H9 (cell line): Measurements from ENCODE around the gene TRPM3. TPM values are rescaled to one million over a fixed set of nuclear protein-coding genes. Genes with fewer than 3 reads are reported as not detected.

Experiments
- DNase-seq: peaks from one replicate; pipeline ENCODE4 v3.0.0-alpha.2; 2017
- H2AFZ ChIP-seq: one replicate; pipeline ENCODE4 v1.6.1; 2013; ENCODE audit warnings: mild to moderate bottlenecking, low read length, control low read depth, moderate library complexity
- H2AK5ac ChIP-seq: 2 replicates; pipeline ENCODE4 v1.6.1; 2013; ENCODE audit warnings: low read length, control low read depth, mixed read lengths; ENCODE audit not compliant: insufficient read length
- H2BK120ac ChIP-seq: one replicate; pipeline ENCODE4 v1.6.1; 2013; ENCODE audit warnings: low read depth, mild to moderate bottlenecking, low read length, control low read depth, inconsistent platforms; ENCODE audit not compliant: poor library complexity, severe bottlenecking
- H2BK12ac ChIP-seq: 2 replicates; pipeline ENCODE4 v1.6.1; 2013; ENCODE audit warnings: low read length, control low read depth, mixed read lengths, low read depth; ENCODE audit not compliant: insufficient read length
- H2BK15ac ChIP-seq: 2 replicates; pipeline ENCODE4 v1.6.1; 2013; ENCODE audit warnings: low read depth, low read length, control low read depth
- H2BK20ac ChIP-seq: one replicate; pipeline ENCODE4 v1.6.1; 2013; ENCODE audit warnings: low read depth, mild to moderate bottlenecking, low read length, control low read depth, inconsistent platforms; ENCODE audit not compliant: poor library complexity, severe bottlenecking
- H2BK5ac ChIP-seq: 2 replicates; pipeline ENCODE4 v1.6.1; 2013; ENCODE audit warnings: low read length, control low read depth, mixed read lengths; ENCODE audit not compliant: insufficient read length
- H3K14ac ChIP-seq: 2 replicates; pipeline ENCODE4 v1.6.1; 2013; ENCODE audit warnings: low read length, control low read depth; ENCODE audit not compliant: insufficient read depth
- H3K18ac ChIP-seq: 2 replicates; pipeline ENCODE4 v1.6.1; 2013; ENCODE audit warnings: low read depth, mild to moderate bottlenecking, mixed read lengths, low read length, control low read depth; ENCODE audit not compliant: insufficient read length
- H3K23ac ChIP-seq: 2 replicates; pipeline ENCODE4 v1.6.1; 2013; ENCODE audit warnings: low read length, control low read depth, mixed read lengths, low read depth; ENCODE audit not compliant: insufficient read length
- H3K23me2 ChIP-seq: 2 replicates; pipeline ENCODE4 v1.6.1; 2013; ENCODE audit warnings: low read depth, mild to moderate bottlenecking, mixed read lengths, low read length, control low read depth; ENCODE audit not compliant: insufficient read length, poor library complexity, severe bottlenecking
- H3K27ac ChIP-seq: 2 replicates; pipeline ENCODE4 v1.5.1; 2013; ENCODE audit warnings: low read length, control low read depth, mixed read lengths, low read depth; ENCODE audit not compliant: insufficient read length
- H3K27me3 ChIP-seq: 2 replicates; pipeline ENCODE4 v1.6.1; 2013; ENCODE audit warnings: low read length, control low read depth, inconsistent platforms; ENCODE audit not compliant: insufficient read depth
- H3K4ac ChIP-seq: 2 replicates; pipeline ENCODE4 v1.6.1; 2013; ENCODE audit warnings: low read depth, mild to moderate bottlenecking, control low read depth, inconsistent platforms, low read length, moderate library complexity
- H3K4me1 ChIP-seq: 2 replicates; pipeline ENCODE4 v1.6.1; 2013; ENCODE audit warnings: low read length, control low read depth, inconsistent platforms; ENCODE audit not compliant: insufficient read depth
- H3K4me2 ChIP-seq: 2 replicates; pipeline ENCODE4 v1.6.1; 2013; ENCODE audit warnings: low read length, control low read depth, mixed read lengths; ENCODE audit not compliant: insufficient read length, insufficient read depth
- H3K56ac ChIP-seq: 2 replicates; pipeline ENCODE4 v1.6.1; 2013; ENCODE audit warnings: low read depth, mild to moderate bottlenecking, mixed read lengths, low read length, control low read depth; ENCODE audit not compliant: insufficient read length
- H3K79me1 ChIP-seq: 2 replicates; pipeline ENCODE4 v1.6.1; 2013; ENCODE audit warnings: low read depth, mild to moderate bottlenecking, moderate library complexity, low read length, control low read depth, inconsistent platforms; ENCODE audit not compliant: insufficient read depth, poor library complexity, severe bottlenecking
- H3K79me2 ChIP-seq: 2 replicates; pipeline ENCODE4 v1.6.1; 2013; ENCODE audit warnings: low read length, control low read depth, inconsistent platforms; ENCODE audit not compliant: insufficient read depth
- H3K9ac ChIP-seq: 2 replicates; pipeline ENCODE4 v1.6.1; 2013; ENCODE audit warnings: low read length, control low read depth, mixed read lengths; ENCODE audit not compliant: insufficient read length; ENCODE audit errors: extremely low read depth
- H3K9me3 ChIP-seq: one replicate; pipeline ENCODE4 v1.6.1; 2013; ENCODE audit warnings: low read depth, low read length, inconsistent platforms; ENCODE audit not compliant: control insufficient read depth
- H3T11ph ChIP-seq: one replicate; pipeline ENCODE4 v1.6.1; 2013; ENCODE audit warnings: mild to moderate bottlenecking, low read length, control low read depth, inconsistent platforms
- H4K20me1 ChIP-seq: one replicate; pipeline ENCODE4 v1.6.1; 2013; ENCODE audit not compliant: control insufficient read depth, insufficient read length, insufficient read depth
- H4K5ac ChIP-seq: 2 replicates; pipeline ENCODE4 v1.6.1; 2013; ENCODE audit warnings: low read depth, mild to moderate bottlenecking, mixed read lengths, low read length, control low read depth; ENCODE audit not compliant: insufficient read length
- H4K8ac ChIP-seq: replicated peaks from 2 replicates; pipeline ENCODE4 v1.6.1; 2013; ENCODE audit warnings: low read length, control low read depth, mixed read lengths, low read depth; ENCODE audit not compliant: insufficient read length
- H4K91ac ChIP-seq: 2 replicates; pipeline ENCODE4 v1.6.1; 2013; ENCODE audit warnings: low read depth, mild to moderate bottlenecking, moderate library complexity, mixed read lengths, low read length, control low read depth; ENCODE audit not compliant: insufficient read length
- H3K27ac Mint-ChIP-seq, 3 experiments: 2 replicates in 2 of 3; 3 replicates in 1 of 3; pipeline ENCODE4 v1.8.0; 2020 to 2021; ENCODE audit warnings: mixed read lengths in 3 of 3, mild to moderate bottlenecking in 1 of 3, moderate library complexity in 1 of 3
- H3K27me3 Mint-ChIP-seq: 2 replicates; pipeline ENCODE4 v1.8.0; 2021; ENCODE audit warnings: low read depth, mild to moderate bottlenecking, moderate library complexity, mixed read lengths
- H3K36me3 Mint-ChIP-seq, 3 experiments: 2 replicates in 2 of 3; 3 replicates in 1 of 3; pipeline ENCODE4 v1.8.0; 2020 to 2021; ENCODE audit warnings: low read depth in 3 of 3, mixed read lengths in 3 of 3; ENCODE audit not compliant: insufficient read depth in 1 of 3
- H3K4me1 Mint-ChIP-seq, 2 experiments: 2 replicates each; pipeline ENCODE4 v1.8.0; 2020; ENCODE audit warnings: mixed read lengths in 2 of 2
- H3K4me3 Mint-ChIP-seq, 2 experiments: 2 replicates in 1 of 2; 3 replicates in 1 of 2; pipeline ENCODE4 v1.8.0; 2020 to 2021; ENCODE audit warnings: mild to moderate bottlenecking in 2 of 2, mixed read lengths in 2 of 2, moderate library complexity in 1 of 2
- H3K9me3 Mint-ChIP-seq, 2 experiments: 2 replicates in 1 of 2; 3 replicates in 1 of 2; pipeline ENCODE4 v1.8.0; 2020; ENCODE audit warnings: mild to moderate bottlenecking in 2 of 2, mixed read lengths in 2 of 2, moderate library complexity in 1 of 2
- WGBS: extraction: QIAGEN DNeasy Blood & Tissue Kit; methylation state at CpG from one replicate; pipeline ENCODE4 v1.1.7; 2013; ENCODE audit warnings: missing lambda C conversion rate, low lambda C conversion rate, mixed read lengths; ENCODE audit not compliant: insufficient read length; ENCODE audit errors: extremely low coverage; 5-methylcytosine and 5-hydroxymethylcytosine counted together
- total RNA-seq: library from RNA; stranded (reverse); gene quantifications from 2 replicates; pipeline ENCODE4 v1.2.1, GENCODE V29; 2021
- TF ChIP-seq, protein P1 (sequence below): fragments of 200-600 bp; sonication (generic); conservative IDR thresholded peaks from 3 replicates; pipeline ENCODE4 v1.8.0; 2021; ENCODE audit warnings: antibody characterized with exemption, mild to moderate bottlenecking

The TRPM3 gene
- total RNA-seq, 1 experiment from 2014 or later, result 10.3 TPM

DNA sequence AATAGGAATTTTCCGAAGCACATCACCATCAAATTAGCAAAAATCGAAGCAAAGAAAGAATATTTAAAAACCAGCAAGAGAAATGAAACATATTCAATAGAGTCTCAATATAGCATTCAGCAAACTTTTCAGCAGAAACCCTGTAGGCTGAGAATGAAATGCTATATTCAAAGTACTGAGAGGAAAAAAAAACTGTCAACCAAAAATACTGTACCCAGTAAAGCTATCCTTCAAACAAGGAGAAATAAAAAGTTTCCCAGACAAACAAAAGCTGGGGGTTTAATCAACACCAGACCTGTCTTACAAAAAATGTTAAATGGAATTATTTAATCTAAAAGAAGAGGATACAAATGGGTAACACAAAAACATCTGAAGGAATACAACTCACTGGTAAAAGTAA lies 116.0 kb downstream of the TRPM3 start:
- Mint-ChIP-seq H3K27ac (no peak overlapping the region), H3K36me3 (peaks cover 10 to 28% (median 14%) of the 10 kb centered on the region in 3 experiments; a peak in 6 of 7 replicates), H3K4me3 (no peak overlapping the region), H3K9me3 (peaks cover 22% of the 10 kb centered on the region in 2 experiments), H3K27me3 (no peaks in the 10 kb centered on the region), H3K4me1 (peaks cover 3 to 9% of the 10 kb centered on the region in 2 experiments; a peak in 3 of 4 replicates)
- no peak overlapping the region for H2AFZ ChIP-seq
- no peak overlapping the region for H3K4ac ChIP-seq
- H3T11ph ChIP-seq, result no peak overlapping the region
- no peak overlapping the region for H4K8ac ChIP-seq
- H3K9me3 ChIP-seq, result no peaks in the 10 kb centered on the region
- no peak overlapping the region for H2BK20ac ChIP-seq
- no peaks in the 10 kb centered on the region for H3K27me3 ChIP-seq
- TF ChIP-seq, protein P1, sequence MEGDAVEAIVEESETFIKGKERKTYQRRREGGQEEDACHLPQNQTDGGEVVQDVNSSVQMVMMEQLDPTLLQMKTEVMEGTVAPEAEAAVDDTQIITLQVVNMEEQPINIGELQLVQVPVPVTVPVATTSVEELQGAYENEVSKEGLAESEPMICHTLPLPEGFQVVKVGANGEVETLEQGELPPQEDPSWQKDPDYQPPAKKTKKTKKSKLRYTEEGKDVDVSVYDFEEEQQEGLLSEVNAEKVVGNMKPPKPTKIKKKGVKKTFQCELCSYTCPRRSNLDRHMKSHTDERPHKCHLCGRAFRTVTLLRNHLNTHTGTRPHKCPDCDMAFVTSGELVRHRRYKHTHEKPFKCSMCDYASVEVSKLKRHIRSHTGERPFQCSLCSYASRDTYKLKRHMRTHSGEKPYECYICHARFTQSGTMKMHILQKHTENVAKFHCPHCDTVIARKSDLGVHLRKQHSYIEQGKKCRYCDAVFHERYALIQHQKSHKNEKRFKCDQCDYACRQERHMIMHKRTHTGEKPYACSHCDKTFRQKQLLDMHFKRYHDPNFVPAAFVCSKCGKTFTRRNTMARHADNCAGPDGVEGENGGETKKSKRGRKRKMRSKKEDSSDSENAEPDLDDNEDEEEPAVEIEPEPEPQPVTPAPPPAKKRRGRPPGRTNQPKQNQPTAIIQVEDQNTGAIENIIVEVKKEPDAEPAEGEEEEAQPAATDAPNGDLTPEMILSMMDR, result no peak
- no peaks in the 10 kb centered on the region for H3K79me2 ChIP-seq
- no CpG with 5 or more reads among the region's 2 CpGs for WGBS
- H3K79me1 ChIP-seq, result no peaks in the 10 kb centered on the region
- no peak overlapping the region for H2BK12ac ChIP-seq
- H4K91ac ChIP-seq, result no peak overlapping the region
- no peak overlapping the region for H3K14ac ChIP-seq
- no peak overlapping the region for H2AK5ac ChIP-seq
- H4K5ac ChIP-seq, result no peak overlapping the region
- no peak for DNase-seq
- no peak overlapping the region for H2BK15ac ChIP-seq
- H3K56ac ChIP-seq, result no peak overlapping the region
- H3K4me2 ChIP-seq, result no peak overlapping the region
- H3K23me2 ChIP-seq, result no peaks in the 10 kb centered on the region
- no peak overlapping the region for H3K18ac ChIP-seq
- H3K9ac ChIP-seq, result no peak overlapping the region
- no peaks in the 10 kb centered on the region for H4K20me1 ChIP-seq
- H2BK5ac ChIP-seq, result no peak overlapping the region
- no peak overlapping the region for H3K27ac ChIP-seq
- no peak overlapping the region for H2BK120ac ChIP-seq
- H3K23ac ChIP-seq, result no peak overlapping the region
- H3K4me1 ChIP-seq, result no peaks in the 10 kb centered on the region
